Renal cortical epithelial cell (primary cell): ENCODE measurements around the gene ALX1. TPM values are rescaled to one million over a fixed set of nuclear protein-coding genes. Genes with fewer than 3 reads are reported as not detected.

Experiments used
- DNase-seq: peaks from one replicate; pipeline ENCODE4 v3.0.0-alpha.2; 2011; ENCODE audit warnings: low read depth
- total RNA-seq: library from RNA; depleted of rRNA; stranded (reverse); fragments of >200 nt; gene quantifications from 2 replicates; pipeline ENCODE4 v1.2.3, GENCODE V29; 2014

ALX1 gene
- not detected in 2 replicates for total RNA-seq

- DNase-seq = no peak
Measured at GRCh38 chr12:85280165-85280983, at the start of gene ALX1. Gene ALX1 (plus strand): TSS chr12:85280220. CDS start chr12:85280262, 42 bp downstream.

GRCh38 chr12:85237327-85237726, 42.7 kb upstream of the ALX1 start:
- DNase-seq = no peak

- no peak for DNase-seq
Measured at GRCh38 chr12:85244561-85244960, 35.5 kb upstream of the ALX1 start.

GRCh38 chr12:85253853-85254252, 26.2 kb upstream of the ALX1 start:
- DNase-seq = peak; percentile 3

- DNase-seq = no peak
Measured at GRCh38 chr12:85257671-85258070, 22.3 kb upstream of the ALX1 start.

- DNase-seq = no peak
Measured at GRCh38 chr12:85260447-85260846, 19.6 kb upstream of the ALX1 start.

GRCh38 chr12:85260896-85261295, 19.1 kb upstream of the ALX1 start:
- peak; percentile 19 for DNase-seq

- DNase-seq = no peak
Measured at GRCh38 chr12:85266356-85266755, 13.7 kb upstream of the ALX1 start.

- DNase-seq = no peak
Measured at GRCh38 chr12:85273381-85274314, 6.4 kb upstream of the ALX1 start.

GRCh38 chr12:85274315-85274651, 5.7 kb upstream of the ALX1 start:
- DNase-seq = no peak

- DNase-seq = no peak
Measured at GRCh38 chr12:85275374-85275773, 4.6 kb upstream of the ALX1 start.

- DNase-seq = no peak
Measured at GRCh38 chr12:85277191-85277590, 2.8 kb upstream of the ALX1 start.

- no peak for DNase-seq
Measured at GRCh38 chr12:85277900-85278597, 2.0 kb upstream of the ALX1 start.

- no peak for DNase-seq
Measured at GRCh38 chr12:85278598-85279448, 1.2 kb upstream of the ALX1 start.

- no peak for DNase-seq
Measured at GRCh38 chr12:85279449-85280164, 413 bp upstream of the ALX1 start.

GRCh38 chr12:85280984-85281630, 1.1 kb downstream of the ALX1 start:
- no peak for DNase-seq

GRCh38 chr12:85281636-85282312, 1.8 kb downstream of the ALX1 start:
- DNase-seq = no peak

GRCh38 chr12:85283560-85283959, 3.5 kb downstream of the ALX1 start:
- DNase-seq = no peak

GRCh38 chr12:85296362-85296761, 16.3 kb downstream of the ALX1 start:
- no peak for DNase-seq

- DNase-seq = no peak
Measured at GRCh38 chr12:85299053-85299452, 19.0 kb downstream of the ALX1 start.
